Activated CD8-positive, alpha-beta T cell treated with anti-CD3 and anti-CD28 coated beads for 36 hours (primary cell): ENCODE data around the gene MRPL53. TPM values are rescaled to one million over a fixed set of nuclear protein-coding genes. Genes with fewer than 3 reads are reported as not detected.

ENCODE experiments used
- ATAC-seq: fragments of 200-7000 bp; cut with Tn5 transposase; one replicate; pipeline ENCODE4 v1.10.0; 2021; ENCODE audit warnings: mild to moderate bottlenecking, moderate library complexity
- CTCF ChIA-PET: fragments of 350-600 bp; sonication (Branson Sonifier 250); formaldehyde crosslinking; loops from one replicate; lab custom pipeline; 2021; ENCODE audit warnings: antibody characterized with exemption; lab: Charles Lee
- POLR2A ChIA-PET: fragments of 350-600 bp; sonication (Branson Sonifier 250); formaldehyde crosslinking; loops from one replicate; lab custom pipeline; 2021; ENCODE audit warnings: antibody characterized with exemption; lab: Charles Lee
- DNase-seq: peaks from one replicate; pipeline ENCODE4 v3.0.0-alpha.2; 2020
- H3K27ac Mint-ChIP-seq: one replicate; pipeline ENCODE4 v1.8.0; 2021; ENCODE audit warnings: mild to moderate bottlenecking, mixed read lengths
- H3K27me3 Mint-ChIP-seq: one replicate; pipeline ENCODE4 v1.8.0; 2021; ENCODE audit warnings: mixed read lengths
- H3K36me3 Mint-ChIP-seq: one replicate; pipeline ENCODE4 v1.8.0; 2021; ENCODE audit warnings: low read depth, mixed read lengths
- H3K4me1 Mint-ChIP-seq: one replicate; pipeline ENCODE4 v1.8.0; 2021; ENCODE audit warnings: low read depth, mixed read lengths
- H3K4me3 Mint-ChIP-seq: one replicate; pipeline ENCODE4 v1.8.0; 2021; ENCODE audit warnings: mild to moderate bottlenecking, moderate library complexity, mixed read lengths
- H3K9me3 Mint-ChIP-seq: one replicate; pipeline ENCODE4 v1.8.0; 2021; ENCODE audit warnings: mixed read lengths
- intact Hi-C: fragments of 100-400 bp; cut with micrococcal nuclease; formaldehyde crosslinking; loops from one replicate; pipeline ENCODE4 v1.10.0; 2022
- total RNA-seq, 2 experiments: library from RNA; stranded (reverse); gene quantifications; one replicate each; pipeline ENCODE4 v1.2.3, GENCODE V29; 2021
- TF ChIP-seq, protein P1 (sequence below): fragments of 200-600 bp; IDR thresholded peaks from one replicate; pipeline ENCODE4 v1.8.0; 2022; ENCODE audit warnings: antibody characterized with exemption, mild to moderate bottlenecking

The MRPL53 gene
- total RNA-seq, 2 experiments from 2014 or later: 111 to 113 TPM

DNA sequence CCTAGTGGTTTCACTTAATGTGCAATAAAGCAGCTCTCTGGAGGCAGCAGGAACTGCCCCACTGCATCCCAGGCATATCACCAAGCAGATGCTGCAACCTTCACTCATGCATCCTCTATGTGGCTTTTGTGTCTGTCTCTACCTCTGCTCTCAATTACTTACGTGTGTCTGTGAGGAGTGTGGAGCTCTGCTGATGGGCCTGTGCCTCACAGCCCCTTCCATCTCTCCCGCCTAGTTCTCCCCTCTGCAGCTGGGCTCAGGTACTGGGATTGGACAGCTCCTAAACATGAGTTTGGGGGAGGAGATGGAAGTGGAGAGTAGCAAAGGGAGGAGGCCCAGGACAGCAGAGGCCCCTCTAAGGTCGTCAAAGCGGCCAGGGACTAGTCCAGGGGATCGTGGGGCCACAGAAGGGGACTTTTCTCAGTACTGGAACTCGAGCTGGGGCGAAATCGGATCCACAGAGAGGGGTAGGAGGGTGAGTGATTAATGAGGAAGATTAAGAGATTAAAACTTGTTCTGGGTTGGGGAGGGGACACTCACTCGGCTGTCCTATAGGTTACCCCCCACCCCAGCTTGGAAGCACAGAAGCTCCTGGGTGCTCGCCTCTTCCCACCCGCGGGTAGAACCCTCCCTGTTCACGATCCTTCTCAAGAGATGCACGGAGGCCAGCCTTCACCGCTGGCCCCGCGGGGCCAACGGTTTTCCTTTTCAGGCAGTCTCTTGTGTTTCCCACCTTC lies 29.0 kb upstream of the MRPL53 start:
- no peak overlapping the region for H3K27ac Mint-ChIP-seq

DNA sequence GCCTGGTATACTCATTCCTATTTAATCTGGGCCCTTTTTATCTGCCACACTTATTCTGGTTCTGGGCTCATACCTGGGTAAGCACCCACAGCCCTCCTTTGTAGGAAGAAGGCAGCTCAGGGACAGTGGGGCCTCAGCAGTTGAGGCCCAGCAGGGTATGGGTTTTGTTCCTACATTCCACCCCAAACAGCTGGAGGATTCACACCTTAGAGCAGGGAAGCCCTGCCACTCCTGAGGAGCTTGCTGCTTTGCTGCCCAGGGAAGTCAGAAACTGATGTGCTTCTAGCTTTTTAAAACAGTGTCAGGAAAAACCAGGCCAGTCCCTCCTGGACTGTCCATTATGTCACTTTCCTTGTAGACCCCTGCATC lies 28.1 kb upstream of the MRPL53 start:
- CTCF ChIA-PET: interaction anchor here (0.8 to 2.4 kb wide), 6 partner anchors 8 to 85 kb away, joined by 3 to 9 read pairs (median 4); partner anchors contain the start of gene TLX2
- no peak overlapping the region for H3K27ac Mint-ChIP-seq

More for the DNA sequence above, 29.0 kb upstream of the MRPL53 start:
- ChIA-PET POLR2A (interaction anchor here (0.6 to 5.2 kb wide), 11 partner anchors 8 to 42 kb away, joined by 3 to 23 read pairs (median 4); partner anchors contain the start of genes AUP1, CCDC142, MRPL53 and TLX2), CTCF (interaction anchor here (0.6 to 2.0 kb wide), 4 partner anchors 12 to 84 kb away, joined by 3 to 9 read pairs (median 4); partner anchors contain the start of genes CCDC142, TLX2 and TTC31)
- DNase-seq (no peak), ATAC-seq (no peak)
- intact Hi-C loops: no loop called here
- peaks cover 44% of the 10 kb centered on the region for H3K4me1 Mint-ChIP-seq
- H3K4me3 Mint-ChIP-seq: peak overlapping the region; percentile 19
- TF ChIP-seq, protein P1, sequence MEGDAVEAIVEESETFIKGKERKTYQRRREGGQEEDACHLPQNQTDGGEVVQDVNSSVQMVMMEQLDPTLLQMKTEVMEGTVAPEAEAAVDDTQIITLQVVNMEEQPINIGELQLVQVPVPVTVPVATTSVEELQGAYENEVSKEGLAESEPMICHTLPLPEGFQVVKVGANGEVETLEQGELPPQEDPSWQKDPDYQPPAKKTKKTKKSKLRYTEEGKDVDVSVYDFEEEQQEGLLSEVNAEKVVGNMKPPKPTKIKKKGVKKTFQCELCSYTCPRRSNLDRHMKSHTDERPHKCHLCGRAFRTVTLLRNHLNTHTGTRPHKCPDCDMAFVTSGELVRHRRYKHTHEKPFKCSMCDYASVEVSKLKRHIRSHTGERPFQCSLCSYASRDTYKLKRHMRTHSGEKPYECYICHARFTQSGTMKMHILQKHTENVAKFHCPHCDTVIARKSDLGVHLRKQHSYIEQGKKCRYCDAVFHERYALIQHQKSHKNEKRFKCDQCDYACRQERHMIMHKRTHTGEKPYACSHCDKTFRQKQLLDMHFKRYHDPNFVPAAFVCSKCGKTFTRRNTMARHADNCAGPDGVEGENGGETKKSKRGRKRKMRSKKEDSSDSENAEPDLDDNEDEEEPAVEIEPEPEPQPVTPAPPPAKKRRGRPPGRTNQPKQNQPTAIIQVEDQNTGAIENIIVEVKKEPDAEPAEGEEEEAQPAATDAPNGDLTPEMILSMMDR: no peak
- H3K36me3 Mint-ChIP-seq: peaks cover 27% of the 10 kb centered on the region
- no peaks in the 10 kb centered on the region for H3K9me3 Mint-ChIP-seq
- peaks cover 60% of the 10 kb centered on the region for H3K27me3 Mint-ChIP-seq

DNA sequence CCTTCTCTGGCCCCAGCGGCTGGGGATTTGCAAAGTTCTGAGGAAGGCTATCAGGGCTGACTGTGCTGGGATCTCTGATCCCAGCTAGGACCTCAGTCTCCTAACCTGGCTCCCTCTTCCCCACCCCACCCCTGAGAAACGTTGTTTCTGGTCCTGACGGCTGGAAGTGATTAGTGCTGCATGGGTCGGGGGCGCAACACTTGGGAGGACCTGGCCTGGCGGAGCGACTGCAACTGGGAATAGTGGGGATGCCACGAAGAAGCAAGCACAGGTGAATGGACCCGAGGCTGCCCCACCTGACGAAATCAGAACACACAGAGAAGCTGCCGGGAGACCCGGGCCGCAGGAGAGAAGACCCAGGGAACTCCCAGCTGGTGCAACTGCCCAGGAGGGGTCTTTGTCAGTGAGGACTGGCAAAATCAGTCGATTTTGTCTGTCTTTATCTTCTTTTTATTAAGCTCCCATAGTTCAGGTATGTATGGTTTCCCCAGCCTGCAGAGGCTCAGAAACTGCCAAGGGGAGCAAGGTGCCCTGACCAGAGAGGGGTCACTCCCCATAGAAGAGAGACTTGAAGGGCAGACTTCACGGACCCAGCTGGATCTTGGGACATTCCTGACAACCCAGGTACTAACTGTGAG lies 27.6 kb upstream of the MRPL53 start:
- DNase-seq (no peak), ATAC-seq (no peak)
- CTCF ChIA-PET: interaction anchor here (0.8 to 2.4 kb wide), 5 partner anchors 9 to 86 kb away, joined by 3 to 9 read pairs (median 5); partner anchors contain the start of gene TLX2
- peaks cover 15% of the 10 kb centered on the region for H3K36me3 Mint-ChIP-seq
- peaks cover 36% of the 10 kb centered on the region for H3K4me1 Mint-ChIP-seq
- H3K9me3 Mint-ChIP-seq: no peaks in the 10 kb centered on the region
- POLR2A ChIA-PET: interaction anchor here (0.6 to 5.2 kb wide), 9 partner anchors 8 to 55 kb away, joined by 3 to 23 read pairs (median 4); partner anchors contain the start of genes CCDC142, TLX2, TTC31 and WBP1
- H3K27ac Mint-ChIP-seq: no peak overlapping the region
- TF ChIP-seq, protein P1: no peak
- H3K4me3 Mint-ChIP-seq: peak overlapping the region; percentile 12
- intact Hi-C loops: no loop called here
- H3K27me3 Mint-ChIP-seq: peaks cover 55% of the 10 kb centered on the region

More for the DNA sequence above, 28.1 kb upstream of the MRPL53 start:
- TF ChIP-seq, protein P1: no peak
- Mint-ChIP-seq H3K4me3 (no peak overlapping the region), H3K27me3 (peaks cover 57% of the 10 kb centered on the region), H3K9me3 (no peaks in the 10 kb centered on the region), H3K4me1 (peaks cover 39% of the 10 kb centered on the region), H3K36me3 (peaks cover 20% of the 10 kb centered on the region)
- intact Hi-C loops: no loop called here
- ATAC-seq (no peak), DNase-seq (no peak)
- POLR2A ChIA-PET: interaction anchor here (0.7 to 5.2 kb wide), 10 partner anchors 8 to 41 kb away, joined by 3 to 23 read pairs (median 4); partner anchors contain the start of genes AUP1, CCDC142, MRPL53 and TLX2

DNA sequence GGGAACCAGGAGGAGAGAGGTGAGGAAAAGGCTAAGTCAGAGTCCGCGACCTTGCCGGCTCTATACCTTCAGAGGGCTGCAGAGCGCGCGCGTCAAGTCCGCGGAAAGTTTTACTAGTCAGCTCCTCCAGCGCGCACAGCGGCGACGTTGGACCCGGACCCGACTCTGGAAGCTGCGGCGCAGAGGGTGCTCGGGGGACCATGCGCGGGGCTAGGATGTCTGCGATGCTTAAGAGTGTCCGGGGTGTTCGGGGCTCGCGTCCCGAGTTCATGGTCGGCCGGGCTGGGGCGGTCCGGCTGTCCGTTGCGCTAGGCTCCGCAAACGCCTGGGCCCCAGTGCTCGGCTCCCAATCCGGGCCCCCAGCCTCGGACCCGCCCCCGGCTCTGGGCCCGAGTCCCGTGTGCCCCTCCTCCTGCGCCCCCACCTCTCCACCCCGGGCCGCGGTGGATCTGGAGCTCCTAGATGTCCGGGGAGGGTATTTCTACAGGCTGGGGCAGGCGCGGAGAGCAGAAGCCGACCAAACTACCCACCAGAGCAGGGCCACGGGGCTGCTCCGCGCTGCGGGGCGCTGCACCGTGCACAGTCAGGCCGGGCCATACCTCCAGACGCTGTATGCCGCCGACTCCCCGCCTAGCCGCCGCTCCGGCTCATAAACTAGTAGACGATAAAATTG lies 26.9 kb upstream of the MRPL53 start, which contains the start of gene LBX2:
LBX2 (minus strand) TSS at position 337 of the 673 bp plus-strand sequence; CDS start at position 271, 66 bp downstream.
- intact Hi-C loops: no loop called here
- Mint-ChIP-seq H3K9me3 (no peaks in the 10 kb centered on the region), H3K4me1 (peaks cover 34% of the 10 kb centered on the region), H3K4me3 (peak within 1 kb of the TSS; percentile 78), H3K27me3 (peaks cover 53% of the 10 kb centered on the region), H3K36me3 (peaks cover 10% of the 10 kb centered on the region), H3K27ac (peak within 1 kb of the TSS; percentile 63)
- ATAC-seq (peak; percentile 33), DNase-seq (peak; percentile 68)
- ChIA-PET POLR2A (interaction anchor here (0.9 to 5.2 kb wide), 10 partner anchors 7 to 86 kb away, joined by 3 to 23 read pairs (median 4); partner anchors contain the start of genes CCDC142, MRPL53, TTC31 and WBP1), CTCF (interaction anchor here (1.0 to 3.0 kb wide), 4 partner anchors 9 to 33 kb away, joined by 3 to 17 read pairs (median 6); partner anchors contain the start of genes CCDC142 and TTC31)
- TF ChIP-seq, protein P1: no peak
